Measurements from ENCODE around the gene DCDC2B. TPM values are rescaled to one million over a fixed set of nuclear protein-coding genes. Genes with fewer than 3 reads are reported as not detected.

Gene DCDC2B
- total and polyA plus RNA-seq, 9 of the 15 experiments (the other 6 are each of a cell fraction or from before 2014, with no cell fraction given) = not detected

DNA sequence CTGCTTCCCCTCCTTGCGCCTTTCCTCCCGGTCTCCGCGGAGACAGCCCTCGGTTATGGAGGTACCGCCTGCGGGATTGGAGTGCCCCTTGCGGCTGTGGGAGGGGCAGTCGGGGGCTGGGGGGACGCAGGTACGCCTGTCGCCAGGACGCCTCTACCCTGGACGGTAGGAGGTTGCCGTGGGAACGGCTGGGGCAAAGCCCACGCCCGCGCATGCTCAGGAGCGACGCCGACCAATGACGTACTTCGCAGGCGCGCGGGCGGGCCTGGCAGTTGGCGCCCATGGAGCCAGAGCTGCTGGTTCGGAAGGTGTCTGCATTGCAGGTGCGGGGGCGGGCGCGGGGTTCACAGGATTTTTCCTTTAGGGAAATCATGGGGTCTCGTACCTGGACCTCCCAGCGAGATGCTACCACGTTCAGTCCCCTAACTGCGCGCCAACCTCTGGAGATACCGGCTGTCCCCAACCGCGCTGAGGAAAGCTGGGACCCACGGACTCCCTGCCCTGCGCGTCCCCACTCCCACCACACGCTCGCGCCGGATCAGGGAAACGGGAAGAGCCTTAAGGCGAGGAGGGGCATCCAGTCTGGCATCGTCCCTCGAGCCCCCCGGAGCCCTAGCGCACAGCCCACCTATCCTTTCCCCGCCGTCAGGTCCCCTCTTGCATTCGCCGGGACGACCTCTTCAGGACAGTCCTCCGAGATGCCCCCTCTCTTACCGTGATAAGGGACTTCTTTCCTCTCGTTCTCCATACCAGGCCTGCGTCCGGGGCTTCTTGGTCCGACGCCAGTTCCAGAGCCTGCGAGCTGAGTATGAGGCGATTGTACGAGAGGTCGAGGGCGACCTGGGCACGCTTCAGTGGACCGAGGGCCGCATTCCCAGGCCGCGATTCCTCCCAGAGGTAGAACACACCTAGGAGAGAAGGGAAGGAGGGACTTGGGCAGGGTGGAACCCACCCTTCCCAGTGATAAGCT lies 3.2 kb upstream of the DCDC2B start, which contains the start of gene IQCC (continued):
- TF ChIP-seq, protein P1, sequence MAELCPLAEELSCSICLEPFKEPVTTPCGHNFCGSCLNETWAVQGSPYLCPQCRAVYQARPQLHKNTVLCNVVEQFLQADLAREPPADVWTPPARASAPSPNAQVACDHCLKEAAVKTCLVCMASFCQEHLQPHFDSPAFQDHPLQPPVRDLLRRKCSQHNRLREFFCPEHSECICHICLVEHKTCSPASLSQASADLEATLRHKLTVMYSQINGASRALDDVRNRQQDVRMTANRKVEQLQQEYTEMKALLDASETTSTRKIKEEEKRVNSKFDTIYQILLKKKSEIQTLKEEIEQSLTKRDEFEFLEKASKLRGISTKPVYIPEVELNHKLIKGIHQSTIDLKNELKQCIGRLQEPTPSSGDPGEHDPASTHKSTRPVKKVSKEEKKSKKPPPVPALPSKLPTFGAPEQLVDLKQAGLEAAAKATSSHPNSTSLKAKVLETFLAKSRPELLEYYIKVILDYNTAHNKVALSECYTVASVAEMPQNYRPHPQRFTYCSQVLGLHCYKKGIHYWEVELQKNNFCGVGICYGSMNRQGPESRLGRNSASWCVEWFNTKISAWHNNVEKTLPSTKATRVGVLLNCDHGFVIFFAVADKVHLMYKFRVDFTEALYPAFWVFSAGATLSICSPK (IDR thresholded peaks at IDR 0.05; ENCODE audit: borderline replicate concordance) = no peak
- peak; percentile 84 for TF ChIP-seq KDM5B (IDR thresholded peaks at IDR 0.05; ENCODE audit: insufficient replicate concordance, low read depth, low read length)
- TF ChIP-seq, protein P2, sequence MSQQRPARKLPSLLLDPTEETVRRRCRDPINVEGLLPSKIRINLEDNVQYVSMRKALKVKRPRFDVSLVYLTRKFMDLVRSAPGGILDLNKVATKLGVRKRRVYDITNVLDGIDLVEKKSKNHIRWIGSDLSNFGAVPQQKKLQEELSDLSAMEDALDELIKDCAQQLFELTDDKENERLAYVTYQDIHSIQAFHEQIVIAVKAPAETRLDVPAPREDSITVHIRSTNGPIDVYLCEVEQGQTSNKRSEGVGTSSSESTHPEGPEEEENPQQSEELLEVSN (IDR thresholded peaks at IDR 0.05; ENCODE audit: borderline replicate concordance in 1 of 2, extremely low read depth in 1 of 2, insufficient read depth in 1 of 2, insufficient read length in 1 of 2, low read depth in 1 of 2, low read length in 1 of 2, poor library complexity in 1 of 2, severe bottlenecking in 1 of 2) = peak in 1 of 2 experiments; percentile 75
- TF ChIP-seq, protein P3, sequence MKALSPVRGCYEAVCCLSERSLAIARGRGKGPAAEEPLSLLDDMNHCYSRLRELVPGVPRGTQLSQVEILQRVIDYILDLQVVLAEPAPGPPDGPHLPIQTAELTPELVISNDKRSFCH (CRISPR knock-in tag; IDR thresholded peaks at IDR 0.05) = no peak
- TF ChIP-seq, protein P3 (tag; IDR thresholded peaks at IDR 0.05) = no peak
- TF ChIP-seq OTX1 (CRISPR knock-in tag; IDR thresholded peaks at IDR 0.05) = 0 out of 2 replicates have a peak, but pooled peaks have one; percentile 4
- peak; percentile 99 for TF ChIP-seq RB1 (IDR thresholded peaks at IDR 0.05; ENCODE audit: low read depth)
- peak; percentile 43 for TF ChIP-seq NFIC (IDR thresholded peaks at IDR 0.05)
- no peak for TF ChIP-seq CBX2 (IDR thresholded peaks at IDR 0.05; ENCODE audit: insufficient read depth, low read length, poor library complexity, severe bottlenecking)
- TF ChIP-seq, protein P4, sequence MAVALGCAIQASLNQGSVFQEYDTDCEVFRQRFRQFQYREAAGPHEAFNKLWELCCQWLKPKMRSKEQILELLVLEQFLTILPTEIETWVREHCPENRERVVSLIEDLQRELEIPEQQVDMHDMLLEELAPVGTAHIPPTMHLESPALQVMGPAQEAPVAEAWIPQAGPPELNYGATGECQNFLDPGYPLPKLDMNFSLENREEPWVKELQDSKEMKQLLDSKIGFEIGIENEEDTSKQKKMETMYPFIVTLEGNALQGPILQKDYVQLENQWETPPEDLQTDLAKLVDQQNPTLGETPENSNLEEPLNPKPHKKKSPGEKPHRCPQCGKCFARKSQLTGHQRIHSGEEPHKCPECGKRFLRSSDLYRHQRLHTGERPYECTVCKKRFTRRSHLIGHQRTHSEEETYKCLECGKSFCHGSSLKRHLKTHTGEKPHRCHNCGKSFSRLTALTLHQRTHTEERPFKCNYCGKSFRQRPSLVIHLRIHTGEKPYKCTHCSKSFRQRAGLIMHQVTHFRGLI (CRISPR knock-in tag; IDR thresholded peaks at IDR 0.05) = no peak
- peak in 1 of 2 experiments; percentile 10; a peak in 1 of 4 replicates for TF ChIP-seq RAD21 (CRISPR knock-in tag; conservative IDR thresholded peaks at IDR 0.05 in 1 of 2, IDR thresholded peaks at IDR 0.05 in 1 of 2)
- TF ChIP-seq, protein P5, sequence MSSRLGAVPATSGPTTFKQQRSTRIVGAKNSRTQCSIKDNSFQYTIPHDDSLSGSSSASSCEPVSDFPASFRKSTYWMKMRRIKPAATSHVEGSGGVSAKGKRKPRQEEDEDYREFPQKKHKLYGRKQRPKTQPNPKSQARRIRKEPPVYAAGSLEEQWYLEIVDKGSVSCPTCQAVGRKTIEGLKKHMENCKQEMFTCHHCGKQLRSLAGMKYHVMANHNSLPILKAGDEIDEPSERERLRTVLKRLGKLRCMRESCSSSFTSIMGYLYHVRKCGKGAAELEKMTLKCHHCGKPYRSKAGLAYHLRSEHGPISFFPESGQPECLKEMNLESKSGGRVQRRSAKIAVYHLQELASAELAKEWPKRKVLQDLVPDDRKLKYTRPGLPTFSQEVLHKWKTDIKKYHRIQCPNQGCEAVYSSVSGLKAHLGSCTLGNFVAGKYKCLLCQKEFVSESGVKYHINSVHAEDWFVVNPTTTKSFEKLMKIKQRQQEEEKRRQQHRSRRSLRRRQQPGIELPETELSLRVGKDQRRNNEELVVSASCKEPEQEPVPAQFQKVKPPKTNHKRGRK (tag; IDR thresholded peaks at IDR 0.05) = no peak
- TF ChIP-seq, protein P6, sequence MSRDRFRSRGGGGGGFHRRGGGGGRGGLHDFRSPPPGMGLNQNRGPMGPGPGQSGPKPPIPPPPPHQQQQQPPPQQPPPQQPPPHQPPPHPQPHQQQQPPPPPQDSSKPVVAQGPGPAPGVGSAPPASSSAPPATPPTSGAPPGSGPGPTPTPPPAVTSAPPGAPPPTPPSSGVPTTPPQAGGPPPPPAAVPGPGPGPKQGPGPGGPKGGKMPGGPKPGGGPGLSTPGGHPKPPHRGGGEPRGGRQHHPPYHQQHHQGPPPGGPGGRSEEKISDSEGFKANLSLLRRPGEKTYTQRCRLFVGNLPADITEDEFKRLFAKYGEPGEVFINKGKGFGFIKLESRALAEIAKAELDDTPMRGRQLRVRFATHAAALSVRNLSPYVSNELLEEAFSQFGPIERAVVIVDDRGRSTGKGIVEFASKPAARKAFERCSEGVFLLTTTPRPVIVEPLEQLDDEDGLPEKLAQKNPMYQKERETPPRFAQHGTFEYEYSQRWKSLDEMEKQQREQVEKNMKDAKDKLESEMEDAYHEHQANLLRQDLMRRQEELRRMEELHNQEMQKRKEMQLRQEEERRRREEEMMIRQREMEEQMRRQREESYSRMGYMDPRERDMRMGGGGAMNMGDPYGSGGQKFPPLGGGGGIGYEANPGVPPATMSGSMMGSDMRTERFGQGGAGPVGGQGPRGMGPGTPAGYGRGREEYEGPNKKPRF (IDR thresholded peaks at IDR 0.05; ENCODE audit: low read depth, low read length) = no peak
- TF ChIP-seq HDAC1 (IDR thresholded peaks at IDR 0.05) = peak; percentile 52 to 90; a peak in 3 of 4 replicates

Data from K562 (cell line).